Keratinocyte (primary cell): Measurements from ENCODE around the gene PRELID3B. TPM values are rescaled to one million over a fixed set of nuclear protein-coding genes. Genes with fewer than 3 reads are reported as not detected.

Source experiments
- DNase-seq: peaks from one replicate; pipeline ENCODE4 v3.0.0-alpha.2; 2011; ENCODE audit warnings: low read depth, missing footprints, low spot score
- FAIRE-seq: peaks from 2 replicates; lab custom pipeline; 2011; peaks lifted over from hg19 to GRCh38; lab: Jason Lieb, UNC
- H2AFZ ChIP-seq: 2 replicates; pipeline ENCODE4 v1.6.0; 2012; ENCODE audit warnings: low read length, control low read depth, inconsistent platforms; ENCODE audit not compliant: control insufficient read depth
- H3K27ac ChIP-seq: 2 replicates; pipeline ENCODE4 v1.5.1; 2011; ENCODE audit warnings: low read length; ENCODE audit not compliant: control insufficient read depth, insufficient read depth
- H3K27me3 ChIP-seq: 3 replicates; pipeline ENCODE4 v1.6.0; 2011; ENCODE audit warnings: low read length; ENCODE audit not compliant: control insufficient read depth, insufficient read depth; ENCODE audit errors: extremely low read depth
- H3K36me3 ChIP-seq, 2 experiments: 2 replicates in 1 of 2; 3 replicates in 1 of 2; pipeline ENCODE4 v1.5.1; 2011; ENCODE audit warnings: low read length in 2 of 2, mild to moderate bottlenecking in 1 of 2; ENCODE audit not compliant: control insufficient read depth in 2 of 2, insufficient read depth in 2 of 2; ENCODE audit errors: extremely low read depth in 1 of 2
- H3K4me1 ChIP-seq: 3 replicates; pipeline ENCODE4 v1.5.1; 2011; ENCODE audit warnings: low read length; ENCODE audit not compliant: control insufficient read depth, insufficient read depth; ENCODE audit errors: extremely low read depth
- H3K4me2 ChIP-seq: 3 replicates; pipeline ENCODE4 v1.6.0; 2011; ENCODE audit warnings: low read depth, low read length; ENCODE audit not compliant: control insufficient read depth, insufficient read depth; ENCODE audit errors: extremely low read depth
- H3K4me3 ChIP-seq, 3 experiments: fragments of 200-600 bp in 1 of 3; sonication (generic) in 1 of 3; 2 replicates in 2 of 3; 3 replicates in 1 of 3; pipeline ENCODE4 v1.5.1; 2011 to 2016; ENCODE audit warnings: low read length in 3 of 3, mild to moderate bottlenecking in 3 of 3, control low read depth in 2 of 3, inconsistent platforms in 1 of 3, low read depth in 1 of 3, mixed read lengths in 1 of 3, mixed run types in 1 of 3, moderate library complexity in 1 of 3; ENCODE audit not compliant: control insufficient read depth in 2 of 3, insufficient read depth in 2 of 3; ENCODE audit errors: extremely low read depth in 1 of 3
- H3K79me2 ChIP-seq: 2 replicates; pipeline ENCODE4 v1.6.0; 2012; ENCODE audit warnings: low read length; ENCODE audit not compliant: control insufficient read depth, insufficient read depth
- H3K9ac ChIP-seq: 3 replicates; pipeline ENCODE4 v1.6.0; 2011; ENCODE audit warnings: low read length; ENCODE audit not compliant: control insufficient read depth, insufficient read depth; ENCODE audit errors: extremely low read depth
- H3K9me1 ChIP-seq: 3 replicates; pipeline ENCODE4 v1.6.0; 2011; ENCODE audit warnings: low read length; ENCODE audit not compliant: control insufficient read depth, insufficient read depth; ENCODE audit errors: extremely low read depth
- H3K9me3 ChIP-seq: 2 replicates; pipeline ENCODE4 v1.5.1; 2012; ENCODE audit warnings: low read depth, low read length; ENCODE audit not compliant: control insufficient read depth
- H4K20me1 ChIP-seq: 3 replicates; pipeline ENCODE4 v1.6.0; 2011; ENCODE audit warnings: low read length; ENCODE audit not compliant: control insufficient read depth, insufficient read depth; ENCODE audit errors: extremely low read depth
- CTCF ChIP-seq, 3 experiments: IDR thresholded peaks in 1 of 3; conservative IDR thresholded peaks in 1 of 3; optimal IDR thresholded peaks in 1 of 3; 2 replicates in 2 of 3; 3 replicates in 1 of 3; pipeline versions ENCODE3 to v1.5.1; 2011; ENCODE audit warnings: low read length in 3 of 3, mild to moderate bottlenecking in 3 of 3, moderate library complexity in 2 of 3, control low read depth in 1 of 3, inconsistent platforms in 1 of 3; ENCODE audit not compliant: insufficient read depth in 2 of 3; ENCODE audit errors: extremely low read depth in 1 of 3
- EZH2 ChIP-seq: IDR thresholded peaks from one replicate; pipeline ENCODE4 v1.6.1; 2012; ENCODE audit warnings: inconsistent platforms, mild to moderate bottlenecking, low read length, moderate library complexity
- dilution Hi-C: fragments of 300-500 bp; cut with MboI; formaldehyde crosslinking; loops from one replicate; pipeline ENCODE4 v1.7.0; 2020; ENCODE audit warnings: low sequenced_read_pairs; ENCODE audit not compliant: extremely low pct_ligation_motif_present
- polyA plus RNA-seq, 5 experiments: library from polyadenylated mRNA; depleted of rRNA in 3 of 5; stranded (reverse) in 3 of 5; stranded (forward) in 1 of 5; unstranded in 1 of 5; fragments of >200 nt; gene quantifications; 1 replicate in 1 of 5; 2 replicates in 3 of 5; 3 replicates in 1 of 5; pipeline versions ENCODE4 v1.2.1 to v1.2.3, GENCODE V29; 2011 to 2012; ENCODE audit warnings: missing spikeins in 2 of 5, low read depth in 1 of 5, low replicate concordance in 1 of 5

The PRELID3B gene
- polyA plus RNA-seq, 1 donor (not counting 4 experiments of a cell fraction or from before 2014, with no cell fraction given): 86.9 TPM

DNA sequence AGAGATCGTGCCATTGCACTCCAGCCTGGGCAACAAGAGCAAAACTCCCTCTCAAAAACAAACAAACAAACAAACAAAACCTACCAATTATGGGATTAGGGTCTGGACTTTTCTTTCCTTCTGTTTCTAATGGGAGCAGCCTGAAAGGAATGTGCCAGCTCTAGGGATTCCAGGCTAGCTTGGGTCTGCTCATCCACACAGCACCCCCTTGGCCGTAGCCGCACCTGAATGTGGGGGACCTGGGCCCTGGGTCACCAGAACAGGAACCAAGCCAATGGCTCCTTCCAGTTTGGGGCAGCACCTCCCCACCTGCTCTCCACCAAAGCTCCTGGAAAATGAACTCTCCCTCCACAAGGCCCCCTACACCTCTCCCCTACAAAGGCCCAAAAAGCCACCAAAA is 42.3 kb downstream of the PRELID3B start:
- Histone ChIP-seq H3K4me2 (no peak overlapping the region), H2AFZ (no peak overlapping the region), H3K9me3 (no peaks in the 10 kb centered on the region), H3K4me3 (no peak overlapping the region), H4K20me1 (no peaks in the 10 kb centered on the region), H3K9ac (no peak overlapping the region), H3K9me1 (no peaks in the 10 kb centered on the region), H3K4me1 (peaks cover 3% of the 10 kb centered on the region), H3K79me2 (peaks cover 4% of the 10 kb centered on the region), H3K36me3 (peaks cover 18 to 34% of the 10 kb centered on the region in 2 experiments), H3K27me3 (no peaks in the 10 kb centered on the region), H3K27ac (no peak overlapping the region)
- dilution Hi-C loops: no loop called here
- FAIRE-seq (no peak), DNase-seq (no peak)
- TF ChIP-seq EZH2: no peak
- no peak for TF ChIP-seq CTCF (optimal IDR thresholded peaks at IDR 0.05 in 1 of 3, IDR thresholded peaks at IDR 0.05 in 1 of 3, conservative IDR thresholded peaks at IDR 0.05 in 1 of 3; ENCODE audit: extremely low read depth in 1 of 3, insufficient read depth in 2 of 3, low read length in 3 of 3)

DNA sequence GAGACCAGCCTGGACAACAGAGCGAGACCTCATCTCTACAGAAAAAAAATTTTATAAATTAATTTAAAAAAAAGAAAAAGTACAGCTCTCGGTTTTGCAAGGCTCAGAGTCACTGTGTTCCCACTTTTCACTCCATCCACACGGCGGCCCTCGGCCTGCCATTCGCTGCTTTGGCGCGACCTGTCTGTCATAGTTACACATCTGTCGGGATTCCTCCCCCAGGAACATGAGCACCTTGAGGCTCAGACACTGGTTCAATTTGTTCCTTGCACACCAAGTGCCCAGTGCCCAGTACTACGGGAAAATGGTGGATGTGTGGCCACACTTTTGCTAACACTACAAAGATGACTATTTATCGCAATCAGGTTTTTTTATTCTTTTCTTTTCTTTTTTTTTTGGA is 43.9 kb downstream of the PRELID3B start:
- H3K4me2 ChIP-seq: no peak overlapping the region
- H3K79me2 ChIP-seq: peaks cover 3% of the 10 kb centered on the region
- H3K36me3 ChIP-seq: peaks cover 29 to 37% of the 10 kb centered on the region in 2 experiments
- no peaks in the 10 kb centered on the region for H3K9me1 ChIP-seq
- dilution Hi-C loops: no loop called here
- H3K27ac ChIP-seq: no peak overlapping the region
- no peak for DNase-seq
- H3K4me1 ChIP-seq: no peaks in the 10 kb centered on the region
- TF ChIP-seq EZH2 (no peak), CTCF (optimal IDR thresholded peaks at IDR 0.05 in 1 of 3, IDR thresholded peaks at IDR 0.05 in 1 of 3, conservative IDR thresholded peaks at IDR 0.05 in 1 of 3; ENCODE audit: extremely low read depth in 1 of 3, insufficient read depth in 2 of 3, low read length in 3 of 3) (no peak)
- no peak overlapping the region for H3K9ac ChIP-seq
- H3K9me3 ChIP-seq: no peaks in the 10 kb centered on the region
- H2AFZ ChIP-seq: no peak overlapping the region
- H3K27me3 ChIP-seq: no peaks in the 10 kb centered on the region
- no peak overlapping the region for H3K4me3 ChIP-seq
- no peak for FAIRE-seq
- no peaks in the 10 kb centered on the region for H4K20me1 ChIP-seq
